Kidney epithelial cell (primary cell): ENCODE results near the gene LDHA. TPM values are rescaled to one million over a fixed set of nuclear protein-coding genes. Genes with fewer than 3 reads are reported as not detected.
A peak's percentile ranks its signal among the peaks of the same experiment; 100 is the strongest.

Experiments used
- DNase-seq: peaks from one replicate; pipeline ENCODE4 v3.0.0-alpha.2; 2010; ENCODE audit warnings: low read depth
- H3K27me3 ChIP-seq: 2 replicates; pipeline ENCODE4 v1.6.0; 2011; ENCODE audit warnings: low read length; ENCODE audit not compliant: control insufficient read depth, insufficient read depth
- H3K36me3 ChIP-seq: 2 replicates; pipeline ENCODE4 v1.5.1; 2011; ENCODE audit warnings: low read length; ENCODE audit not compliant: control insufficient read depth, insufficient read depth
- H3K4me3 ChIP-seq: 2 replicates; pipeline ENCODE4 v1.5.1; 2011; ENCODE audit warnings: low read depth, mild to moderate bottlenecking, control low read depth, low read length
- total RNA-seq: library from RNA; depleted of rRNA; stranded (reverse); fragments of >200 nt; gene quantifications from 2 replicates; pipeline ENCODE4 v1.2.3, GENCODE V29; 2015
- TF ChIP-seq, protein P1 (sequence below): IDR thresholded peaks from 2 replicates; pipeline ENCODE4 v1.5.1; 2011; ENCODE audit warnings: mild to moderate bottlenecking, moderate library complexity, low read length, control low read depth, inconsistent platforms; ENCODE audit not compliant: insufficient read depth, poor library complexity, severe bottlenecking

Gene LDHA
- 269 and 279 TPM in 2 replicates for total RNA-seq

GRCh38 chr11:18394275-18394927 is at the start of gene LDHA:
TSS of gene LDHA (plus strand) at chr11:18394563. CDS start at chr11:18396843, 2,280 bp downstream.
- Histone ChIP-seq H3K27me3 (no peaks in the 10 kb centered on the region), H3K4me3 (peak within 1 kb of the TSS; percentile 85), H3K36me3 (no peaks in the 10 kb centered on the region)
- TF ChIP-seq, protein P1, sequence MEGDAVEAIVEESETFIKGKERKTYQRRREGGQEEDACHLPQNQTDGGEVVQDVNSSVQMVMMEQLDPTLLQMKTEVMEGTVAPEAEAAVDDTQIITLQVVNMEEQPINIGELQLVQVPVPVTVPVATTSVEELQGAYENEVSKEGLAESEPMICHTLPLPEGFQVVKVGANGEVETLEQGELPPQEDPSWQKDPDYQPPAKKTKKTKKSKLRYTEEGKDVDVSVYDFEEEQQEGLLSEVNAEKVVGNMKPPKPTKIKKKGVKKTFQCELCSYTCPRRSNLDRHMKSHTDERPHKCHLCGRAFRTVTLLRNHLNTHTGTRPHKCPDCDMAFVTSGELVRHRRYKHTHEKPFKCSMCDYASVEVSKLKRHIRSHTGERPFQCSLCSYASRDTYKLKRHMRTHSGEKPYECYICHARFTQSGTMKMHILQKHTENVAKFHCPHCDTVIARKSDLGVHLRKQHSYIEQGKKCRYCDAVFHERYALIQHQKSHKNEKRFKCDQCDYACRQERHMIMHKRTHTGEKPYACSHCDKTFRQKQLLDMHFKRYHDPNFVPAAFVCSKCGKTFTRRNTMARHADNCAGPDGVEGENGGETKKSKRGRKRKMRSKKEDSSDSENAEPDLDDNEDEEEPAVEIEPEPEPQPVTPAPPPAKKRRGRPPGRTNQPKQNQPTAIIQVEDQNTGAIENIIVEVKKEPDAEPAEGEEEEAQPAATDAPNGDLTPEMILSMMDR: no peak
- DNase-seq: peak; percentile 83

DNA sequence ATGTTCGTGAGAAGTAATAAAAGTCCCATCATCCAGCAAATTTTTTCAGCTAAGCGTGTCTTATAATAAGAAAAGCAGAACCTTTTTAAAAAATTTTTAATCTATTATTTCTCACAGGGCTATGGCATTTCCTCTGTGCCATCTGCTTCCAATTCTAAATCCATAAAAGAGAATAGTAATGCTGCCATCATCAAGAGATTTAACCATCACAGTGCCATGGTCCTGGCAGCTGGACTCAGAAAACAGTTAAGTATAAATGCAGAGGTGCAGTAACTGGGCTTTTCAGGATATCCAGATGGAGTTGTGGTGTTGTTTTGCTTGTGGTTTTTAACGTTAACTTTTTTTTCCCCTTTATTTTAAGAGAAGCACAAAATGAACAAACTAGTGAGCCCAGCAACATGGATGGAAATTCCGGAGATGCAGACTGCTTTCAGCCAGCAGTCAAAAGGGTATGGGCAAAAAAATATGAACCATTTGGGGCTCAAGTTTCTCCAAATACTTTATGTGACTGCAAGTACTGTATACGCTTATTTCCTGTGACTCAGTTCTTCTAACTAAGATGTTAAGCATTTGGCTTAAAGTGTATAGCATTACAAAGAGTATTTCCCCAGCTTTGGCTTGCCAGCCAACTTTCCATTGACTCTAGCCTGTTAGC is 46.8 kb upstream of the LDHA start:
- no peak overlapping the region for H3K4me3 ChIP-seq
- no peaks in the 10 kb centered on the region for H3K36me3 ChIP-seq
- no peaks in the 10 kb centered on the region for H3K27me3 ChIP-seq
- TF ChIP-seq, protein P1: no peak
- no peak for DNase-seq

GRCh38 chr11:18352581-18352980 is 41.8 kb upstream of the LDHA start:
- H3K27me3 ChIP-seq: no peaks in the 10 kb centered on the region
- TF ChIP-seq, protein P1: no peak
- no peak overlapping the region for H3K4me3 ChIP-seq
- DNase-seq: no peak
- H3K36me3 ChIP-seq: no peaks in the 10 kb centered on the region

GRCh38 chr11:18358646-18359045 is 35.7 kb upstream of the LDHA start:
- no peak for DNase-seq
- Histone ChIP-seq H3K27me3 (no peaks in the 10 kb centered on the region), H3K4me3 (no peak overlapping the region), H3K36me3 (no peaks in the 10 kb centered on the region)
- TF ChIP-seq, protein P1: no peak

DNA sequence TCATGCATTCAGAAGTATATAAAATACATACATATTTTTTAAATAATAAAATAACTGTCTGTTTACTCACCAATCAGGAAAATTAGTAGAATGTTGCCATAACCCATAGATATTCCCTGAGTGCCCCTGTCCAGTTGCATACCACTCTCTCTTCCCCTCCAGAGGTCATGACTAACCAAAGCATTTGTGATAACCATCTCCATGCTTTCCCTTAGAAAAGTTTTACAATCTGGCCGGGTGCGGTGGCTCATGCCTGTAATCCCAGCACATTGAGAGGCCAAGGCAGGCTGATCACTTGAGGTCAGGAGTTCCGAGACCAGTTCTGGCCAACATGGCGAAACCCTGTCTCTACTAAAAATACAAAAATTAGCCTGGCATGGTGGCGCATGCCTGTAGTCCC is 33.2 kb upstream of the LDHA start:
- DNase-seq: no peak
- no peaks in the 10 kb centered on the region for H3K36me3 ChIP-seq
- TF ChIP-seq, protein P1: no peak

DNA sequence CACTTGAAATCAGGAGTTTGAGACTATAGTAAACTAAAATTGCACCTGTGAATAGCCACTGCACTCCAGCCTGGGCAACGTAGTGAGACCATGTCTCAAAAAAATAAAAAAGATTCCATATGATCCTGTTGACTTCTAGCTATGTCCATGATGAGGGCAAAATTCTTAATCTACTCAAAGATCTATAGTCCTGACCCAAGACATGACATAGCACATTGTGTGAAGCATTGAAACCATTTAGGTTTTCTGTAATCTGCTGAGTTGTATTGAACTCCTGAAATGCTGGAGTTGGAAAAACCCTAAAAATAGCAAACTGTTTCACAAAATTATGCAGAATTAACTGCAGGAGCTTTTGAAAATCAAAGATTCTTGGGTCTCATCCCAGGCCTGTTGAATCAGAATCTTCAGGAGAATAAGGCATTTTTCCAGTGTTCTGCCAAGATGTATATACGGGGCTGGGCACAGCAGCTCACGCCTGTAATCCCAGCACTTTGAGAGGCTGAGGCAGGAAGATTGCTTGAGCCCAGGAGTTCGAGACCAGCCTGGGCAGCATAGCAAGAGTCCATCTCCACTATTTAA is 29.8 kb upstream of the LDHA start:
- H3K27me3 ChIP-seq: no peaks in the 10 kb centered on the region
- TF ChIP-seq, protein P1: no peak
- no peak overlapping the region for H3K4me3 ChIP-seq
- H3K36me3 ChIP-seq: no peaks in the 10 kb centered on the region
- no peak for DNase-seq

More for the DNA sequence above, 33.2 kb upstream of the LDHA start:
- Histone ChIP-seq H3K4me3 (no peak overlapping the region), H3K27me3 (no peaks in the 10 kb centered on the region)
